GM19455 (cell line): Measurements from ENCODE around the gene NTSR1.

Experiments
- ATAC-seq: cut with Tn5 transposase; IDR thresholded peaks from one replicate; pipeline ENCODE4 v1.9.1; 2021; ENCODE audit not compliant: unreplicated experiment

Gene NTSR1

GRCh38 chr20:62707276-62707920 lies 1.2 kb upstream of the NTSR1 start:
- no peak for ATAC-seq

- no peak for ATAC-seq
Observed at GRCh38 chr20:62707921-62708521, 615 bp upstream of the NTSR1 start.

- ATAC-seq: no peak
Observed at GRCh38 chr20:62709537-62709905, 885 bp downstream of the NTSR1 start.

- ATAC-seq: no peak
Observed at GRCh38 chr20:62710221-62710885, 1.7 kb downstream of the NTSR1 start.

- ATAC-seq: no peak
Observed at GRCh38 chr20:62710886-62711702, 2.5 kb downstream of the NTSR1 start.

GRCh38 chr20:62711703-62712101 lies 3.1 kb downstream of the NTSR1 start:
- no peak for ATAC-seq

GRCh38 chr20:62712606-62713005 lies 4.0 kb downstream of the NTSR1 start:
- no peak for ATAC-seq

- no peak for ATAC-seq
Observed at GRCh38 chr20:62714006-62714405, 5.4 kb downstream of the NTSR1 start.

- ATAC-seq: no peak
Observed at GRCh38 chr20:62714799-62715198, 6.2 kb downstream of the NTSR1 start.

- ATAC-seq: no peak
Observed at GRCh38 chr20:62715201-62715600, 6.6 kb downstream of the NTSR1 start.

GRCh38 chr20:62716198-62716940 lies 7.7 kb downstream of the NTSR1 start:
- ATAC-seq: no peak

GRCh38 chr20:62716941-62717310 lies 8.3 kb downstream of the NTSR1 start:
- no peak for ATAC-seq

GRCh38 chr20:62717933-62718332 lies 9.3 kb downstream of the NTSR1 start:
- ATAC-seq: no peak

- ATAC-seq: no peak
Observed at GRCh38 chr20:62718546-62718945, 9.9 kb downstream of the NTSR1 start.

GRCh38 chr20:62719250-62719935 lies 10.8 kb downstream of the NTSR1 start:
- no peak for ATAC-seq

- ATAC-seq: no peak
Observed at GRCh38 chr20:62721511-62722370, 13.1 kb downstream of the NTSR1 start.

GRCh38 chr20:62722627-62723026 lies 14.0 kb downstream of the NTSR1 start:
- ATAC-seq: no peak

- no peak for ATAC-seq
Observed at GRCh38 chr20:62723351-62723750, 14.7 kb downstream of the NTSR1 start.

GRCh38 chr20:62723768-62724450 lies 15.3 kb downstream of the NTSR1 start:
- ATAC-seq: no peak
